ENCODE measurements around the gene TBC1D8. TPM values are rescaled to one million over a fixed set of nuclear protein-coding genes. Genes with fewer than 3 reads are reported as not detected.
A peak's percentile ranks its signal among the peaks of the same experiment; 100 is the strongest.

Gene TBC1D8
- total and polyA plus RNA-seq, 9 of the 15 experiments (the other 6 are each of a cell fraction or from before 2014, with no cell fraction given), result 0.36 to 1.3 (median 0.82) TPM

DNA sequence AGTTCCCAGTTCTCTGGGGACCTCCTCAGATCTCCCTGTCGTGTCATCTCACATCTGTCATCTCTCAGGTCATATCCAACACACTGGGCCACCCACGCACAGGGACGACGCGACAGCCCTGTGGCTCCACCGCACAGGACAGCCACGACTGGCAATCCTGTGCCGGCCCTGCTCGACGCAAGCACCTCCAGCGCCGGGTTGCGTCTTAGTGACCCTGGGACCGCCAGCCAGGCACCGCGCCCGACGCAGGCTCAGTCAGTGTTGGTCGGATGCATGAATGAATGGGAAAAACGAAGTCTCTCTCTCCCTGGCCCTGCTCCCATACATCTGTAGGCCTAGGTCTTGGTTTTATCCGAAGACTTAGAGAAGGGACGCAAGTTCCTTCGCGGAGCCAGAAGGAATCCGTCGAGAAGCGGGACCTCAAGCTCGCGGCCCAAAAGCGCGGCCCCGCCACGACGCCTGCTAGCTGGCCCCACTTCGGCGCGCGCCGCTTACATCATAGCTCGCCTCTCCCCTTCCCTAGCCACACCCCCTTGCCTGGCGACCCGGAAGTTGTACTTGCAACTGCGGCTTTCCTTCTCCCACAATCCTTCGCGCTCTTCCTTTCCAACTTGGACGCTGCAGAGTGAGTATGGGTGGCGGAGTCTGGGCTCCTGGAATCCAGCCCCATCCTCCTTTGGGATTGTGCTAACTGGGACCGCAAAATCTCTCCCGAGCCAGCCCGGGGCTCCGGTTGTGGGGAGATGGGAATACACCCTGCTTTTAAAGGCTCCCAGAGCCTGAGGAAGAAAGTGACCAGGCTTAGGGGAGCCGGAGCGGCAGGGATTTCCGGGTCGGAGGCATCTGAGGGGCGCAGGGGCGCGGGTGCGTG is 149.3 kb downstream of the TBC1D8 start, which contains the start of gene RPL31 (continued):
- peak; percentile 48; the same call in 1 of the 2 replicates for TF ChIP-seq NKRF (IDR thresholded peaks at IDR 0.05; ENCODE audit: borderline replicate concordance)
- TF ChIP-seq MIER1 (IDR thresholded peaks at IDR 0.05; ENCODE audit: low read depth), result 0 out of 2 replicates have a peak, but pooled peaks have one; percentile 19
- TF ChIP-seq ZBTB40 (IDR thresholded peaks at IDR 0.05), result peak; percentile 93
- TF ChIP-seq ZBTB40 (CRISPR knock-in tag; IDR thresholded peaks at IDR 0.05), result peak; percentile 93
- TF ChIP-seq EP400 (IDR thresholded peaks at IDR 0.05), result peak; percentile 96
- no peak for TF ChIP-seq KAT8 (IDR thresholded peaks at IDR 0.05; ENCODE audit: low read depth)
- peak; percentile 96 for TF ChIP-seq GABPA (tag; conservative IDR thresholded peaks at IDR 0.05; ENCODE audit: low read depth)
- peak; percentile 54; the same call in 1 of the 2 replicates for TF ChIP-seq JUND (IDR thresholded peaks at IDR 0.05; ENCODE audit: borderline replicate concordance, low read depth, low read length)
- TF ChIP-seq JUND (tag; IDR thresholded peaks at IDR 0.05; ENCODE audit: borderline replicate concordance, low read depth, low read length), result peak; percentile 74; the same call in 2 of the 3 replicates
- TF ChIP-seq, protein P1, sequence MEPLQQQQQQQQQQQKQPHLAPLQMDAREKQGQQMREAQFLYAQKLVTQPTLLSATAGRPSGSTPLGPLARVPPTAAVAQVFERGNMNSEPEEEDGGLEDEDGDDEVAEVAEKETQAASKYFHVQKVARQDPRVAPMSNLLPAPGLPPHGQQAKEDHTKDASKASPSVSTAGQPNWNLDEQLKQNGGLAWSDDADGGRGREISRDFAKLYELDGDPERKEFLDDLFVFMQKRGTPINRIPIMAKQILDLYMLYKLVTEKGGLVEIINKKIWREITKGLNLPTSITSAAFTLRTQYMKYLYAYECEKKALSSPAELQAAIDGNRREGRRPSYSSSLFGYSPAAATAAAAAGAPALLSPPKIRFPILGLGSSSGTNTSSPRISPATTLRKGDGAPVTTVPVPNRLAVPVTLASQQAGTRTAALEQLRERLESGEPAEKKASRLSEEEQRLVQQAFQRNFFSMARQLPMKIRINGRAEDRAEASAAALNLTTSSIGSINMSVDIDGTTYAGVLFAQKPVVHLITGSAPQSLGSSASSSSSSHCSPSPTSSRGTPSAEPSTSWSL (CRISPR knock-in tag; IDR thresholded peaks at IDR 0.05; ENCODE audit: borderline replicate concordance), result no peak
- TF ChIP-seq SAFB (IDR thresholded peaks at IDR 0.05; ENCODE audit: borderline replicate concordance, low read depth, low read length), result no peak

Measured in K562 (cell line).